GM12878 (cell line): ENCODE data around the gene METTL17. TPM values are rescaled to one million over a fixed set of nuclear protein-coding genes. Genes with fewer than 3 reads are reported as not detected.
A peak's percentile ranks its signal among the peaks of the same experiment; 100 is the strongest.

Experiments
- ATAC-seq: fragments of 200-7000 bp; cut with Tn5 transposase; 3 replicates; pipeline ENCODE4 v1.9.1; 2020; ENCODE audit warnings: mild to moderate bottlenecking, moderate library complexity
- BruUV-seq: library from RNA; stranded (reverse); fragments of 400-500 nt; replicated peaks from 2 replicates; lab custom pipeline; 2021; lab: Mats Ljungman, UMichigan
- CTCF ChIA-PET: fragments of 300-600 bp; sonication (Branson Sonifier 250); formaldehyde crosslinking; extraction: SDS; loops from one replicate; lab custom pipeline; 2021; ENCODE audit warnings: inconsistent platforms; lab: Yijun Ruan, JAX
- POLR2A ChIA-PET: fragments of 350-600 bp; formaldehyde crosslinking; extraction: SDS; loops from one replicate; lab custom pipeline; 2021; ENCODE audit warnings: inconsistent platforms; lab: Charles Lee
- RAD21 ChIA-PET: fragments of 300-600 bp; sonication (Branson Sonifier 250); formaldehyde crosslinking; loops from one replicate; lab custom pipeline; 2023; ENCODE audit warnings: antibody characterized with exemption; ENCODE audit not compliant: unreplicated experiment; lab: Charles Lee
- SMC1A ChIA-PET: fragments of 300-600 bp; sonication (Branson Sonifier 250); formaldehyde crosslinking; loops from one replicate; lab custom pipeline; 2023; ENCODE audit not compliant: unreplicated experiment, uncharacterized antibody; lab: Charles Lee
- DNase-seq: peaks from one replicate; pipeline ENCODE4 v3.0.0-alpha.2; 2011; ENCODE audit warnings: low read depth, low spot score
- FAIRE-seq: peaks from 3 replicates; lab custom pipeline; 2011; peaks lifted over from hg19 to GRCh38; lab: Jason Lieb, UNC
- H2AFZ ChIP-seq: 2 replicates; pipeline ENCODE4 v1.6.0; 2011; ENCODE audit warnings: low read depth, low read length, control low read depth; ENCODE audit not compliant: control insufficient read depth
- H3K27ac ChIP-seq: 2 replicates; pipeline ENCODE4 v1.5.1; 2011; ENCODE audit warnings: control low read depth; ENCODE audit not compliant: control insufficient read depth, insufficient read depth
- H3K27me3 ChIP-seq, 2 experiments: replicated peaks in 1 of 2; 2 replicates each; pipeline versions ENCODE4 v1.6.0 to v1.6.1; 2011; ENCODE audit warnings: low read length in 1 of 2; ENCODE audit not compliant: control insufficient read depth in 2 of 2, insufficient read depth in 2 of 2
- H3K36me3 ChIP-seq, 2 experiments: 2 replicates each; pipeline ENCODE4 v1.5.1; 2011; ENCODE audit warnings: low read length in 1 of 2; ENCODE audit not compliant: control insufficient read depth in 2 of 2, insufficient read depth in 2 of 2
- H3K4me1 ChIP-seq: 2 replicates; pipeline ENCODE4 v1.6.1; 2011; ENCODE audit warnings: mild to moderate bottlenecking, low read length, moderate library complexity, mixed read lengths; ENCODE audit not compliant: control insufficient read depth, insufficient read depth
- H3K4me2 ChIP-seq: 2 replicates; pipeline ENCODE4 v1.6.0; 2011; ENCODE audit warnings: control low read depth; ENCODE audit not compliant: control insufficient read depth, insufficient read depth
- H3K4me3 ChIP-seq: fragments of 200-600 bp; sonication (generic); 2 replicates; pipeline ENCODE4 v1.5.1; 2016
- H3K79me2 ChIP-seq: 2 replicates; pipeline ENCODE4 v1.6.0; 2011; ENCODE audit warnings: low read length; ENCODE audit not compliant: control insufficient read depth, insufficient read depth
- H3K9ac ChIP-seq: 2 replicates; pipeline ENCODE4 v1.8.0; 2011; ENCODE audit warnings: low read length, control low read depth, mixed read lengths; ENCODE audit not compliant: control insufficient read depth, insufficient read depth
- H3K9me3 ChIP-seq: replicated peaks from 3 replicates; pipeline ENCODE4 v1.5.1; 2011; ENCODE audit warnings: mild to moderate bottlenecking, low read length; ENCODE audit not compliant: control insufficient read depth, insufficient read depth
- H4K20me1 ChIP-seq: 2 replicates; pipeline ENCODE4 v1.6.0; 2011; ENCODE audit not compliant: control insufficient read depth, insufficient read depth
- ATF3 ChIP-seq: IDR thresholded peaks from 2 replicates; pipeline ENCODE4 v1.6.1; 2011; ENCODE audit warnings: low read depth, mild to moderate bottlenecking, low read length, moderate library complexity, borderline replicate concordance; ENCODE audit errors: extremely low read depth
- BMI1 ChIP-seq: fragments of 450-650 bp; IDR thresholded peaks from 2 replicates; pipeline ENCODE4 v1.6.1; 2016; ENCODE audit warnings: mild to moderate bottlenecking, moderate library complexity, borderline replicate concordance
- CTCF ChIP-seq, 3 experiments: IDR thresholded peaks in 2 of 3; conservative IDR thresholded peaks in 1 of 3; 2 replicates each; pipeline ENCODE4 v1.5.1; 2011; ENCODE audit warnings: low read depth in 3 of 3, low read length in 3 of 3, mild to moderate bottlenecking in 3 of 3, control low read depth in 2 of 3, moderate library complexity in 2 of 3, inconsistent platforms in 1 of 3, mixed read lengths in 1 of 3; ENCODE audit not compliant: control insufficient read depth in 2 of 3, insufficient read depth in 1 of 3; ENCODE audit errors: extremely low read depth in 1 of 3
- EZH2 ChIP-seq: IDR thresholded peaks from 2 replicates; pipeline ENCODE4 v1.6.1; 2012; ENCODE audit warnings: low read depth, mild to moderate bottlenecking, control low read depth, inconsistent platforms, low read length, borderline replicate concordance; ENCODE audit not compliant: control insufficient read depth
- HDGF ChIP-seq: fragments of 450-650 bp; IDR thresholded peaks from 2 replicates; pipeline ENCODE4 v1.6.1; 2016; ENCODE audit warnings: antibody characterized with exemption
- IKZF1 ChIP-seq: fragments of 450-650 bp; conservative IDR thresholded peaks from 2 replicates; pipeline ENCODE4 v1.6.1; 2017; ENCODE audit warnings: antibody characterized with exemption, mild to moderate bottlenecking
- IRF4 ChIP-seq: IDR thresholded peaks from 2 replicates; pipeline ENCODE4 v1.6.1; 2011; ENCODE audit warnings: low read depth, low read length
- RAD21 ChIP-seq: IDR thresholded peaks from 2 replicates; pipeline ENCODE4 v1.6.1; 2011; ENCODE audit warnings: mild to moderate bottlenecking, low read depth, low read length, moderate library complexity; ENCODE audit not compliant: insufficient read depth
- RBBP5 ChIP-seq: fragments of 200-600 bp; sonication (generic); conservative IDR thresholded peaks from 2 replicates; pipeline ENCODE4 v1.6.1; 2016
- SMC3 ChIP-seq: IDR thresholded peaks from 2 replicates; pipeline ENCODE4 v1.6.1; 2011; ENCODE audit warnings: low read length, improper control_type of control experiment, borderline replicate concordance
- STAT3 ChIP-seq: IDR thresholded peaks from 2 replicates; pipeline ENCODE4 v1.6.1; 2011; ENCODE audit warnings: low read depth, low read length, improper control_type of control experiment
- YBX1 ChIP-seq: fragments of 450-650 bp; IDR thresholded peaks from 2 replicates; pipeline ENCODE4 v1.6.1; 2016; ENCODE audit warnings: antibody characterized with exemption
- YY1 ChIP-seq: IDR thresholded peaks from 2 replicates; pipeline ENCODE4 v1.6.1; 2011; ENCODE audit warnings: low read depth, mild to moderate bottlenecking, low read length
- ZBTB33 ChIP-seq: fragments of 450-650 bp; IDR thresholded peaks from 2 replicates; pipeline ENCODE4 v1.6.1; 2017; ENCODE audit warnings: mild to moderate bottlenecking
- WGBS: methylation state at CpG from one replicate; pipeline ENCODE4 v1.1.6; 2016; ENCODE audit warnings: low lambda C conversion rate; ENCODE audit not compliant: insufficient replicate concordance, insufficient coverage; ENCODE audit errors: missing lambda C conversion rate; 5-methylcytosine and 5-hydroxymethylcytosine counted together
- in situ Hi-C: fragments of 300-500 bp; cut with MboI; formaldehyde crosslinking; loops from 9 replicates; pipeline ENCODE4 v1.14.3; 2018; ENCODE audit warnings: mixed read lengths
- intact Hi-C: fragments of 100-400 bp; cut with micrococcal nuclease; formaldehyde crosslinking; loops from one replicate; pipeline ENCODE4 v1.14.2; 2022; ENCODE audit not compliant: unreplicated experiment
- polyA plus RNA-seq, 11 experiments: library from polyadenylated mRNA; depleted of rRNA in 4 of 11; unstranded in 6 of 11; stranded (reverse) in 5 of 11; fragments of >200 nt; fragmentation: Nextera tagmentation in 4 of 11; fragmentation: Illumina TruSeq in 1 of 11; extraction: Ambion mirVana in 4 of 11; extraction: Trizol in 1 of 11; gene quantifications; 1 replicate in 1 of 11; 2 replicates in 10 of 11; pipeline versions ENCODE4 v1.2.1 to v1.2.3, GENCODE V29; 2011 to 2016; ENCODE audit warnings: inconsistent platforms in 2 of 11, missing spikeins in 2 of 11, low read depth in 1 of 11
- total RNA-seq, 4 experiments: library from RNA; depleted of rRNA in 3 of 4; stranded (reverse); fragments of >200 nt in 3 of 4; fragmentation: Illumina TruSeq in 1 of 4; extraction: Trizol in 1 of 4; gene quantifications; 2 replicates each; pipeline versions ENCODE4 v1.2.1 to v1.2.3, GENCODE V29; 2013 to 2021
- TF ChIP-seq, protein P1 (sequence below): fragments of 450-650 bp; IDR thresholded peaks from 2 replicates; pipeline ENCODE4 v1.6.1; 2016; ENCODE audit warnings: mild to moderate bottlenecking
- TF ChIP-seq, protein P2 (sequence below): IDR thresholded peaks from 2 replicates; pipeline ENCODE4 v1.6.1; 2011; ENCODE audit warnings: mild to moderate bottlenecking, low read depth, low read length, moderate library complexity; ENCODE audit not compliant: insufficient replicate concordance

Gene METTL17
- total and polyA plus RNA-seq, 10 of the 15 experiments (the other 5 are each of a cell fraction or from before 2014, with no cell fraction given): 70.4 to 130 (median 97.5) TPM

DNA sequence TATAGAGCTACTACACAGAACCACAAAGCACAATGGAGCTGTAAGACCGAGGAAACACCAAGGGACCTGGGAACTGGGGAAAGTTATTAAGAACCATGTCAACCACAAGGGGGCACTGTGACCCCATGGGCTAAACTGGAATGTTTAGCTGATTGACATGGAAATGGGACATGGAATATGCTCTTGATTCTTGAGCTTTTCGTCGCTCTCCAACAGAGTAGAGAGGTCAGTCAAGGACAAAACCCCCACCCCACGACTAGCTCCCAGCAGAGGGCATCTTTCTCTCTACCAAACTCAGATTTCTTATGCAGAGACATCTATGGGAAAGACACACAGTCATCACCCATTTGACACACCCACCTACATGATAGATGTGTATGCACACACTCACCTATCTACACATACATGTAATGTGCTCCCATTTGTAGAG, 25.0 kb downstream of the METTL17 start:
- no peak for TF ChIP-seq YBX1
- 0 out of 2 replicates have a peak, but pooled peaks have one; percentile 26 for TF ChIP-seq IKZF1
- TF ChIP-seq YY1: peak; percentile 12; the same call in 1 of the 2 replicates
- 0 out of 2 replicates have a peak, but pooled peaks have one; percentile 40 for TF ChIP-seq IRF4
- no peak for TF ChIP-seq BMI1
- TF ChIP-seq ATF3: 0 out of 2 replicates have a peak, but pooled peaks have one; percentile 16
- TF ChIP-seq RBBP5: no peak
- no peak for TF ChIP-seq HDGF
- peak; percentile 92 for TF ChIP-seq SMC3
- TF ChIP-seq EZH2: 0 out of 2 replicates have a peak, but pooled peaks have one; percentile 33
- TF ChIP-seq, protein P1, sequence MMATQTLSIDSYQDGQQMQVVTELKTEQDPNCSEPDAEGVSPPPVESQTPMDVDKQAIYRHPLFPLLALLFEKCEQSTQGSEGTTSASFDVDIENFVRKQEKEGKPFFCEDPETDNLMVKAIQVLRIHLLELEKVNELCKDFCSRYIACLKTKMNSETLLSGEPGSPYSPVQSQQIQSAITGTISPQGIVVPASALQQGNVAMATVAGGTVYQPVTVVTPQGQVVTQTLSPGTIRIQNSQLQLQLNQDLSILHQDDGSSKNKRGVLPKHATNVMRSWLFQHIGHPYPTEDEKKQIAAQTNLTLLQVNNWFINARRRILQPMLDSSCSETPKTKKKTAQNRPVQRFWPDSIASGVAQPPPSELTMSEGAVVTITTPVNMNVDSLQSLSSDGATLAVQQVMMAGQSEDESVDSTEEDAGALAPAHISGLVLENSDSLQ: peak; percentile 90
- TF ChIP-seq CTCF (IDR thresholded peaks at IDR 0.05 in 2 of 3, conservative IDR thresholded peaks at IDR 0.05 in 1 of 3; ENCODE audit: control insufficient read depth in 2 of 3, extremely low read depth in 1 of 3, insufficient read depth in 1 of 3, low read depth in 3 of 3, low read length in 3 of 3): peak; percentile 79 to 93 (median 88); a peak in 5 of 6 replicates
- TF ChIP-seq, protein P2, sequence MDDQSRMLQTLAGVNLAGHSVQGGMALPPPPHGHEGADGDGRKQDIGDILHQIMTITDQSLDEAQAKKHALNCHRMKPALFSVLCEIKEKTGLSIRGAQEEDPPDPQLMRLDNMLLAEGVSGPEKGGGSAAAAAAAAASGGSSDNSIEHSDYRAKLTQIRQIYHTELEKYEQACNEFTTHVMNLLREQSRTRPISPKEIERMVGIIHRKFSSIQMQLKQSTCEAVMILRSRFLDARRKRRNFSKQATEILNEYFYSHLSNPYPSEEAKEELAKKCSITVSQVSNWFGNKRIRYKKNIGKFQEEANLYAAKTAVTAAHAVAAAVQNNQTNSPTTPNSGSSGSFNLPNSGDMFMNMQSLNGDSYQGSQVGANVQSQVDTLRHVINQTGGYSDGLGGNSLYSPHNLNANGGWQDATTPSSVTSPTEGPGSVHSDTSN: peak; percentile 75
- TF ChIP-seq STAT3: no peak
- no peak for TF ChIP-seq ZBTB33
- TF ChIP-seq RAD21: peak; percentile 94
- FAIRE-seq (peak; percentile 99), ATAC-seq (peak; percentile 91), DNase-seq (peak; percentile 25)
- Histone ChIP-seq H3K9ac (no peak overlapping the region), H3K4me3 (no peak overlapping the region), H3K4me2 (no peak overlapping the region), H3K4me1 (no peaks in the 10 kb centered on the region), H3K27me3 (peaks cover 0 to 5% of the 10 kb centered on the region in 2 experiments; a peak in 2 of 4 replicates), H4K20me1 (no peaks in the 10 kb centered on the region), H3K36me3 (no peaks in the 10 kb centered on the region), H2AFZ (no peak overlapping the region), H3K9me3 (no peaks in the 10 kb centered on the region), H3K27ac (no peak overlapping the region), H3K79me2 (no peaks in the 10 kb centered on the region)
- in situ Hi-C loops (loop anchor here (5.0 kb wide), 1 partner anchor 88 kb away; the partner anchor contains the start of gene TMEM253), intact Hi-C loops (loop anchor here (1.0 to 2.0 kb wide), 4 partner anchors 26 to 89 kb away; no protein-coding TSS in a partner anchor)
- BruUV-seq: no TSS peak
- RAD21 ChIA-PET: interaction anchor here (0.6 to 4.7 kb wide), 29 partner anchors 9 to 886 kb away, joined by 3 to 70 read pairs (median 6); partner anchors contain the start of genes ARHGEF40 and TMEM253
- SMC1A ChIA-PET: interaction anchor here (0.7 to 5.6 kb wide), 29 partner anchors 8 to 484 kb away, joined by 3 to 99 read pairs (median 5); partner anchors contain the start of genes ARHGEF40 and TMEM253
- CTCF ChIA-PET: interaction anchor here (0.6 to 10.7 kb wide), 42 partner anchors 8 to 442 kb away, joined by 3 to 253 read pairs (median 6); partner anchors contain the start of genes ARHGEF40, RNASE13, RNASE7 and TMEM253
- 1% methylated on average over 4 of the region's 4 CpGs for WGBS
- POLR2A ChIA-PET: interaction anchor here (0.7 to 2.2 kb wide), 5 partner anchors 26 to 89 kb away, joined by 3 to 9 read pairs (median 4); no protein-coding TSS in a partner anchor
